ENCODE results near the gene TRABD.

TRABD gene

GRCh38 chr22:50216684-50217520 is 31.2 kb downstream of the TRABD start:
- DNase-seq, result no peak

DNA sequence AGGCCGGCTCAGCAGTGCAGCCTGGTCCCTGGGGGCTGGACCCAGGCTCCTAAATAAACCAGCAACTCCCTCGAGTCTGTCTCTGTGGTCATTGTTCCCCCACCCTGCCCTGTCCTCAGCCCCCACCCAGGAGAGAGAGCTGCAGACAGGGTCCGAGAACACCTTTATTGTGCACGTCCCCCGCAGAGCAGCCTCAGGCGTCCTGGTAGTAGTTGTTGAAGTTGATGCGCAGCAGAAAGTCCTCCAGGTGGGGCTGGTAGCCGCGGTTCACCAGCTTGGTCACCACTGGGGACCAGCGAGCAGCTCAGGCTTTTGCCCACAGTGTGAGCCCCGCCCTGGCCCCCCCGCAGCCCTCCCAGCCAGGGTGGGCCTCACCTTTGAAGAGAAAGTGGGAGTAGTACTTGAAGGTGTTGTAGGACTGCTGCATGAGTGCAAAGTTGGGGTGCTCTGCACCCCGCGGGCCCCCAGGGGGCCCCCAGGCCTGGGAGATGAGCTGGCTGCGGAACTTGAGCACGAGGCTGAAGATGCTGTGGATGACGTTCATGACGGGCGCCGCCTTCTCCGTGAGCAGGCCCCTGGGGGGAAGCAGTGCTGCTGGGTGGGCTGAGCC is 31.9 kb downstream of the TRABD start:
- DNase-seq, result no peak

DNA sequence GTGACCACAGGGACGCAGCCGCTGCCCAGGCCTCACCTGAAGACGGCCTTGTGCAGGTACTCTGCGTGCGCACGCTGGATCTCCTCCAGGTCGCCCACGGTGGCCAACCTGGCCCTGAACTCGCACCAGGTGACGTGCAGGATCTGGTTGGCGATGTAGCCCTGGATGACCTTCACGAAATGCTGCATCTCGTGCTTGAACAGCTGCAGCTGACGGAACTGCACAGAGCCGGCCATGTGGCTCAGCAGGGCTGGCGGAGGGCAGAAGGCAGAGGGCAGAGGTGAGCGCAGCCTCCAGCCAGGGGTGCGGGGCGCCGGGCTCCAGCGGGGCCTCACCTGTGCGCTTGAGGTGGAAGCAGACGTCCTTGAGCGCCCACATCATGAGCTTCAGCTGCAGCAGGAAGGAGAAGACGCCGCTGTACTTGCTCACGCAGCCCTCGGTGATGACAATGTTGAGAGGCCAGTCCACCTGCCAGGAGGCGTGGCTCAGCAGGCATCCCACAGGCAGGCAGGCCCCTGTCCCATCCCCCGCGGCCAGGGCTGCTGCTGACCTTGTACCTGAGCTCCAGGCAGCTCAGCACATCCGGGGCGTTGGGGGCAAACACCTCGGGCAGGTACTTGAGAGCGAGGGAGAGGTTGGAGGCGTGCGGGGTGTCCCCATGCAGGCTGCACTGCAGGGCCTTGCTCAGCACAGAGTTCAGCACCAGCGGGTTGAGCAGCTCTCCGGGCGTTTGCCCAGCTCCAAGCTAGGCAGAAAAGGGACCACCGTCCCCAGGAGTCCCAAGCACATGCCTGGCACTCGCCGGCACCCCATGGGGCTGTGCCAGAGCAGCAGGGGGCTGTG is 32.7 kb downstream of the TRABD start:
- DNase-seq, result no peak

GRCh38 chr22:50218996-50219727 is 33.4 kb downstream of the TRABD start:
- peak in 16 of 56 donors; percentile 25 to 77 (median 34) for DNase-seq

DNA sequence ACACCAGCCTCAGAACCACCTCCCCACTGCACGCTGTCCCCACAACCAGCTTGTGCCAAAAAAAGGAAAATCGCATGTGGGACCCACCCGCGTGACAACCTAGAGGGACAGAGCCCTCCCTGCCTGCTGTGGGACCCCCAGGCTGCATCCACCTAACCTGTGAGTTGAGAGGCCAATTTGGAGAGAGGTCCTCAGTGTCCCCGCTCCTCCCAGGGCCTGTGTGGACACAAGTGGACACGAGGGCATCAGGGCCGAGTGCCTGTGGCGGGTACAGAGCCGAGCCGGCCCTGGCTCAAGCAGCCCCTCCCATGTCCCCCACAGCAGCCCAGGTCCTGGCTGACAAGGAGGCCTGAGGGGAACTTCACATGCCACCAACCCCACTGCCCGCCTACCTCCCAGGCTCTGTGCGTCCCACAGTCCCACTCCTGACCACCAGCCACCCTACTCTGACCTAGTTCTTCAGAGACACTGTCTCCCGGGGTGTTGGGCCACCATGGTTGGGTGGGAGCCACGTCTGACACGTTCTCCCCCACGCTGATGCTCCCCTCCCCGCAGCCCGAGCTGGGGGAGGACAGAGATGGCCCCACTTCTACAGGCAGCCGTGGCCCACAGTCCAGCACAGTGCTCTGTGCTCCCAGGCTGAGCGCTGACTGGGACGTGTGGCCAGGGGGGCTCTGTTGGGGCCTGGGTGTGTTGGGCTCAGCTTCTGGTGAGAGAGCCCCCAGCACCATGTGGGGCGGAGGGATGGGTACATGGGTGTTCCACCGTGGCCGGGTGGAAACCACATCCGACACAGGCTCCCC is 34.3 kb downstream of the TRABD start:
- DNase-seq, result no peak

- DNase-seq, result no peak
Measured at GRCh38 chr22:50220603-50221409, 35.1 kb downstream of the TRABD start.

GRCh38 chr22:50221410-50222300 is 35.9 kb downstream of the TRABD start:
- no peak for DNase-seq

DNA sequence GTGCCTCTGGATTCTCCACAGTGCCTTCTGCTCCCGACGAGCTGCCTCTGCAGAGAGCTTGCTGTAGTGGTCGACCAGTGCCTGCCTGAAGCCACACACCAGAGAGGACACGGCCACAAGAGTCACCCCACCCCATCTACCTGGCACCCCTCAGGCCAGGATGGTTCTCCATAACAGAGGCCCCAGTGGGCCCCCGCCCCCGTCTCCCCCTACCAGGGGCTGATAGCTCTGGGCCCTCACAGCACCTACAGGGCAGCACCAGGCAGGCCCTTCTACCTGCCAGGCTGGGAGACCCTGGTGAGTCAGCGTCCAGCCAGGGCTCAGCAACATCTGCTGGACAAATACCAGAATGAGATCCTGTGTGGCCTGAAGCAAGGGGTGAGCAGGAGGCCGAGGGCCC is 36.8 kb downstream of the TRABD start:
- no peak for DNase-seq

DNA sequence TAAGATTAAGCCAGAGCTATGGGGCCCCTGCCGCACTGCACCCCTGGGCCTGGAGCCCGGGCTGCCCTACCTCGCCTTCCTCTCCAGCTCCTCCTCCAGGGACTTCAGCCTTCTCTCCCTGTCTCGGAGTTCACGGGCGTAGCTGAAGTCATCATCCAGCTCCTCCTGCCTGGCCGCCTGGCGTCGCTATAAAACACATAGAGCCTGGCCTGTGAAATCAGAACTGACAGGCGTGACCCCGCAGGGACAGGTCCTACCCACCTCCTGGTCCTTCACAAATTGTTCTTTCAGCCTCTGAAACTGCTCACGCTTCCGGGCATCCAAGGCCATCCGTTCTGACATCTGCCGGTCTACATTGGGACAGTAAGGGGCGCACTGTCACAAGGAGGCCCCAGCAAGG is 38.4 kb downstream of the TRABD start:
- DNase-seq, result no peak

- no peak for DNase-seq
Measured at GRCh38 chr22:50225200-50225969, 39.7 kb downstream of the TRABD start.

DNA sequence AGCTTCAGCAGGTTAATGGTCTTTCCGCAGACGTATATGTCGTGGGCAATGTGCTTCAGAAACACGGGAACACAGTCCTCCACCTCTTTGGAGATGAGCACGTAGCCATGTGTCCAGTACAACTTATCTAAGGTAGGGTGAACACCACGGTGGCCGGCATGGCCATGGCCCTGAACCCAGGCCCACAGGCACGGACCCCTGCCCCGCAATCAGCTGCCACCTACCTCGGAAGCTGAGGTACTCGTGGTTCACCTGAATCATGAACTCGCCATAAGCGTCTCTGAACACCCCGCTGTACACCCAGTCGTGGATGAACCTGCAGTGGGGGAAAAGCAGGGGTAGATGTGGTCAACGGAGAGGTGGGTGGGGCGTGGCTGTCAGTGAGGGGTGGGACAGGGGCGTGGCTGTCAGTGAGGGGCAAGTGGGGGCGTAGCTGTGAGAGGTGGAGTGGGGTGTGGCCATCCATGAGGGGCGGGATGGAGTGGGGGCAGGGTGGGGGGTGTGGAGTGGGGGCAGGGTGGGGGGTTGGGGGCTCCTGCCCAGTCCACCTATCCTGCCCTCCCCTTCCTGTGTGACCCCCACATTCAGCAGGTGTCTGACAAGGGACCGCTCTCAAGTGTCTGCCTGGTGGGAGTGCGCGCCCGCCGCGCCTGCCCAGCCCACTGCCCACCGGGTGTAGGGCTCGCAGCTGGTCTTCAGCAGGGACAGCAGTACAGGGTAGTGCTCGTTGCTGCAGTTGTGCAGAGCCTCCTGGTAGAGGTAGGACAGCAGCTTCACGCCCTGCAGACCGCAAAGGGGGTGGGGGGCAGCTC is 40.6 kb downstream of the TRABD start:
- DNase-seq, result no peak

DNA sequence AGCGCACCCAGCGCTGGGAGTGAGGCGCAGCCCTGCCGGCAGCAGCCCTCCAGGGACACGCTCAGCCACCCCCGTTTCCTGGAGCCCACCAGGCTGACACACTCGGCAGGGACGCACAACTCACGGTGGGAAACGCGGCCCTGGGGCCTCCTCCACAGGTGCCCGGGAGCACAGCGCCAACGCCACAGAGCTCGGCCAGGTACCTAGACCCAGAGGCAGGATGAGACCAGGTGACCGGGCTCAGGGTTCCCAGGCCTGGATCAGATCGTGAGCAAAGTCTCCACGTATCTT is 41.1 kb downstream of the TRABD start:
- DNase-seq, result no peak

- DNase-seq, result no peak
Measured at GRCh38 chr22:50227579-50228215, 42.0 kb downstream of the TRABD start.

- no peak for DNase-seq
Measured at GRCh38 chr22:50228366-50228765, 42.7 kb downstream of the TRABD start.

- DNase-seq, result no peak
Measured at GRCh38 chr22:50229370-50229769, 43.7 kb downstream of the TRABD start.

DNA sequence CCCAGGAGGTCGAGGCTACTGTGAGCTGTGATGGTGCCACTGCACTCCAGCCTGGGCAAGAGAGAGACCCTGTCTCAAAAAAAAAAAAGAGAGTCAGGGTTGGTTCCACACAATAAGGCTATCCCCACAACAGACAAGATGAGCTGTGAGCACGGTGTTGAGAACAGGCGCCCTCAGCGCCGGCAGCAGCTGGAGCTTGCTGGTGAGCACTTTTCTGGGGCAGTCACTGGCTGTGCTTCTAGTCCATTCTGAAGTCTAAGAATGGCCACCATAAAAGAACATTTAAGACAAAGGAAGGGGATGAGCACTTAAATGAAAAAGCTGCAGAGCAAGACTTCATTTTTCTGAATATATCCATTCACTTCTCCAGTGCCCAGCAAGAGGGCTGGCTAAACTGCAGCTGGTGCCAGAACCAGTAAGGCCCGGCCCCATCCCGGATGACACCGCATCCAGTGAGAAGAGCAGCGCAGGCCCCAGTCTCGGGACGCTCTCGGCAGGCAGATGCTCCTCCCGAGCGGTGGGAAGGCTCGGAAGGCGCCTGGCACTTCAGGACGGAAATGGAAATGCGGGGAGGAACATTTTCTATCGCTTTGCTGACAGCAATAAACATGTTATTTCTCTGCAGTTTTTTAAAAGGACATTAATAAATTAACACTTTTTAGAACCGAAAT is 46.9 kb downstream of the TRABD start:
- no peak for DNase-seq
